ENCODE measurements around the gene PRR16.

DNA sequence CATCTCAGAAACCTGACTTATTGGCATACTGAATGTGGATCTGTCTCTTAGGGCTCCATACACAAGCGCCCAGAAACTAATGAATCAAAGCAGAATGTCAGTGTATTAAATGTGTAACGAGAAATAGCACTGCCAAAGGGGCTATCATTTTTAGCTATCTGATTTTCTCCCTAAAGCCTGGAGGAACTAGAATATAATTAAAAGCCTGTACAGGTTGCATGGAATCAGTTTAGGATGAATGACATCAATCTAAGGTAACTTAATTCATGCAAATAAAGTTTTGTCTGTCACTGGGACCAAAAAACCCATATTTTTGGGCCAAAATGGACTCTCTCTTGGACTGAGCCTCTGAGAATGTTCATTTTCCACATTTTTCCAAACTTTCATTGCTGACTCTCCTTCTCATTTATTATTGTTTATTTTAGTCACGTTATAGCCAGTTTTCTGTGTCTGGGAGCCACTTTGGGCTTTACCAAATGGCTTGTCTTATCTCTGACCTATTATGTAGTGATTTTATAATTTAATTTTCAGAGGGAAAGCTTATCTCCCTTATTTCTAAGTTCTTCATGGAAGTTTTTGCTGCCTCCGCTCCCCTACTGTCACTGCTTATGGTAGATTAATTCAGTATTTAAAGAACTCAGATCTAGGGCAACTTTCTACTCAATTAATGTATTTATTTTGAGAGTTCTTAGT is 47.0 kb downstream of the PRR16 start:
- TF ChIP-seq CTCF (IDR thresholded peaks at IDR 0.05; ENCODE audit: insufficient read depth, low read length, poor library complexity, severe bottlenecking) (no peak), EZH2phosphoT487 (conservative IDR thresholded peaks at IDR 0.05; ENCODE audit: low read length) (no peak)
